HEK293 (cell line): ENCODE data around the gene ABL2.

Experiments used
- HOXA7 ChIP-seq: sonication (generic); formaldehyde crosslinking; IDR thresholded peaks from 2 replicates; pipeline ENCODE4 v1.8.1; 2022; ENCODE audit warnings: missing genetic modification reagents, borderline replicate concordance
- MZF1 ChIP-seq: fragments of 450-650 bp; formaldehyde crosslinking; IDR thresholded peaks from 2 replicates; pipeline ENCODE4 v1.5.1; 2017; ENCODE audit warnings: missing biosample characterization, missing genetic modification characterization, borderline replicate concordance
- OVOL3 ChIP-seq: fragments of 450-650 bp; formaldehyde crosslinking; IDR thresholded peaks from 2 replicates; pipeline ENCODE4 v1.5.1; 2016; ENCODE audit warnings: missing biosample characterization, missing genetic modification characterization
- TCF7L2 ChIP-seq: IDR thresholded peaks from 2 replicates; pipeline ENCODE4 v1.6.1; 2011; ENCODE audit warnings: low read depth, mild to moderate bottlenecking, inconsistent platforms, low read length, moderate library complexity, borderline replicate concordance
- ZBTB7A ChIP-seq: fragments of 450-650 bp; formaldehyde crosslinking; IDR thresholded peaks from 2 replicates; pipeline ENCODE4 v1.5.1; 2016; ENCODE audit warnings: low read depth, missing biosample characterization, missing genetic modification characterization
- ZNF138 ChIP-seq: fragments of 450-650 bp; formaldehyde crosslinking; IDR thresholded peaks from 2 replicates; pipeline ENCODE4 v1.5.1; 2016; ENCODE audit warnings: missing biosample characterization, missing genetic modification characterization, borderline replicate concordance
- ZNF211 ChIP-seq: fragments of 450-650 bp; formaldehyde crosslinking; IDR thresholded peaks from 2 replicates; pipeline ENCODE4 v1.5.1; 2016; ENCODE audit warnings: low read depth, missing biosample characterization, missing genetic modification characterization
- ZNF274 ChIP-seq, 2 experiments: fragments of 200-500 bp in 1 of 2; fragments of 450-650 bp in 1 of 2; sonication (Bioruptor generic) in 1 of 2; formaldehyde crosslinking in 1 of 2; IDR thresholded peaks; 2 replicates each; pipeline versions ENCODE4 v1.5.1 to v1.6.1; 2014 to 2016; ENCODE audit warnings: borderline replicate concordance in 1 of 2, inconsistent platforms in 1 of 2, low read length in 1 of 2, missing biosample characterization in 1 of 2, missing genetic modification characterization in 1 of 2
- ZNF394 ChIP-seq: fragments of 450-650 bp; formaldehyde crosslinking; IDR thresholded peaks from 2 replicates; pipeline ENCODE4 v1.5.1; 2016; ENCODE audit warnings: missing biosample characterization, missing genetic modification characterization, mild to moderate bottlenecking, moderate library complexity, borderline replicate concordance
- ZNF501 ChIP-seq: fragments of 450-650 bp; formaldehyde crosslinking; IDR thresholded peaks from 2 replicates; pipeline ENCODE4 v1.5.1; 2016; ENCODE audit warnings: missing biosample characterization, missing genetic modification characterization
- ZNF776 ChIP-seq: fragments of 450-650 bp; formaldehyde crosslinking; IDR thresholded peaks from 2 replicates; pipeline ENCODE4 v1.5.0; 2017; ENCODE audit warnings: missing biosample characterization, missing genetic modification characterization, borderline replicate concordance
- TF ChIP-seq, protein P1 (sequence below): fragments of 450-650 bp; formaldehyde crosslinking; IDR thresholded peaks from 2 replicates; pipeline ENCODE4 v1.5.1; 2016; ENCODE audit warnings: missing biosample characterization, missing genetic modification characterization
- TF ChIP-seq, protein P2 (sequence below): sonication (generic); formaldehyde crosslinking; IDR thresholded peaks from 2 replicates; pipeline ENCODE4 v1.8.1; 2022; ENCODE audit warnings: mild to moderate bottlenecking, moderate library complexity, missing genetic modification reagents

DNA sequence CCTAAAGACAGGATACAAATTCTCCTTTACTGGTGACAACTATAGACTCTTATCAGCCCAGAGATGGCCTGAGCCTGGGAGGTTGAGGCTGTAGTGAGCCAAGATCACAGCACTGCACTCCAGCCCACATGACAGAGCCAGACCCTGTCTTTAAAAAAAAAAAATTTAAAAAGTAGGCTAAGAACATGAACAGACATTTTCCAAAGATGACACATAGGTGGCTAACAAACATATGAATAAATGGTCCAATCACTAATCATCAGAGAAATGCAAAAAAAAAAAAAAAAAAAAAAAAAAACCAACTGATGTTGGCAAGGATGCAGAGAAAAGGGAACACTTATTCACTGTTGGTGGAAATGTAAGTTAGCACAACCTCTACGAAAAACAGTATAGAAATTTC lies 82.6 kb downstream of the ABL2 start:
- TF ChIP-seq TCF7L2 (no peak), ZNF776 (tag by site-specific recombination) (no peak), ZNF394 (tag by site-specific recombination) (no peak), HOXA7 (CRISPR knock-in tag) (no peak), ZNF501 (tag by site-specific recombination) (no peak), MZF1 (tag by site-specific recombination) (no peak), ZNF211 (tag by site-specific recombination) (no peak), ZNF138 (tag by site-specific recombination) (no peak), ZBTB7A (no peak), OVOL3 (tag by site-specific recombination) (no peak), ZNF274 (IDR thresholded peaks at IDR 0.05; ENCODE audit: low read length) (no peak), ZNF274 (tag by site-specific recombination; IDR thresholded peaks at IDR 0.05; ENCODE audit: borderline replicate concordance) (no peak)
- TF ChIP-seq, protein P1, sequence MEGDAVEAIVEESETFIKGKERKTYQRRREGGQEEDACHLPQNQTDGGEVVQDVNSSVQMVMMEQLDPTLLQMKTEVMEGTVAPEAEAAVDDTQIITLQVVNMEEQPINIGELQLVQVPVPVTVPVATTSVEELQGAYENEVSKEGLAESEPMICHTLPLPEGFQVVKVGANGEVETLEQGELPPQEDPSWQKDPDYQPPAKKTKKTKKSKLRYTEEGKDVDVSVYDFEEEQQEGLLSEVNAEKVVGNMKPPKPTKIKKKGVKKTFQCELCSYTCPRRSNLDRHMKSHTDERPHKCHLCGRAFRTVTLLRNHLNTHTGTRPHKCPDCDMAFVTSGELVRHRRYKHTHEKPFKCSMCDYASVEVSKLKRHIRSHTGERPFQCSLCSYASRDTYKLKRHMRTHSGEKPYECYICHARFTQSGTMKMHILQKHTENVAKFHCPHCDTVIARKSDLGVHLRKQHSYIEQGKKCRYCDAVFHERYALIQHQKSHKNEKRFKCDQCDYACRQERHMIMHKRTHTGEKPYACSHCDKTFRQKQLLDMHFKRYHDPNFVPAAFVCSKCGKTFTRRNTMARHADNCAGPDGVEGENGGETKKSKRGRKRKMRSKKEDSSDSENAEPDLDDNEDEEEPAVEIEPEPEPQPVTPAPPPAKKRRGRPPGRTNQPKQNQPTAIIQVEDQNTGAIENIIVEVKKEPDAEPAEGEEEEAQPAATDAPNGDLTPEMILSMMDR (tag by site-specific recombination), result no peak
- TF ChIP-seq, protein P2, sequence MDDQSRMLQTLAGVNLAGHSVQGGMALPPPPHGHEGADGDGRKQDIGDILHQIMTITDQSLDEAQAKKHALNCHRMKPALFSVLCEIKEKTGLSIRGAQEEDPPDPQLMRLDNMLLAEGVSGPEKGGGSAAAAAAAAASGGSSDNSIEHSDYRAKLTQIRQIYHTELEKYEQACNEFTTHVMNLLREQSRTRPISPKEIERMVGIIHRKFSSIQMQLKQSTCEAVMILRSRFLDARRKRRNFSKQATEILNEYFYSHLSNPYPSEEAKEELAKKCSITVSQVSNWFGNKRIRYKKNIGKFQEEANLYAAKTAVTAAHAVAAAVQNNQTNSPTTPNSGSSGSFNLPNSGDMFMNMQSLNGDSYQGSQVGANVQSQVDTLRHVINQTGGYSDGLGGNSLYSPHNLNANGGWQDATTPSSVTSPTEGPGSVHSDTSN, result no peak
